ENCODE results near the gene VEGFB. TPM values are rescaled to one million over a fixed set of nuclear protein-coding genes. Genes with fewer than 3 reads are reported as not detected.
A peak's percentile ranks its signal among the peaks of the same experiment; 100 is the strongest.
"Not testable (repeated sequence)": the region's sequence is repeated elsewhere in the genome, so short reads cannot be mapped to it uniquely, and the experiment has no call there.

The VEGFB gene
- total RNA-seq, 2 experiments from 2014 or later = 84.7 to 85.8 TPM

DNA sequence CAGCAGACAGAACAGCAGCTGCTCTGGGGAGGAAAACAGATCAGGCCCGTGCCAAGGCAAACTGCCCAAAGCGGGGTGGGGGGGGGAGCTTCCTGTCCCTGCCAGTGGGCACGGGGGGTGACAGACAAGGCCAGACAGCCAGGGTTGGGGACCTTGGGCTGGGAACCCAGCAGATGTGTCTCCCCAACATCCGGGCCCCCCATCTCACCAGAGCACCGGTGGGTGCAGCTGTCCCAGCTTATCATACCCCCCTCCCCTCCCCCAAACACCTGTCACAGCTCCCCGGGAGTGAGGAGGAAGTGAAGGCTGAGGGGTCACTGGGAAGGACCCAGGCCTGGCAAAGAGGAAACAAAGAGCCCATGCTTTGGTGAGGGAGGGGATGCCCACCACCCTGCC is 11.0 kb downstream of the VEGFB start:
- H3K27ac Mint-ChIP-seq = peak overlapping the region; percentile 90

DNA sequence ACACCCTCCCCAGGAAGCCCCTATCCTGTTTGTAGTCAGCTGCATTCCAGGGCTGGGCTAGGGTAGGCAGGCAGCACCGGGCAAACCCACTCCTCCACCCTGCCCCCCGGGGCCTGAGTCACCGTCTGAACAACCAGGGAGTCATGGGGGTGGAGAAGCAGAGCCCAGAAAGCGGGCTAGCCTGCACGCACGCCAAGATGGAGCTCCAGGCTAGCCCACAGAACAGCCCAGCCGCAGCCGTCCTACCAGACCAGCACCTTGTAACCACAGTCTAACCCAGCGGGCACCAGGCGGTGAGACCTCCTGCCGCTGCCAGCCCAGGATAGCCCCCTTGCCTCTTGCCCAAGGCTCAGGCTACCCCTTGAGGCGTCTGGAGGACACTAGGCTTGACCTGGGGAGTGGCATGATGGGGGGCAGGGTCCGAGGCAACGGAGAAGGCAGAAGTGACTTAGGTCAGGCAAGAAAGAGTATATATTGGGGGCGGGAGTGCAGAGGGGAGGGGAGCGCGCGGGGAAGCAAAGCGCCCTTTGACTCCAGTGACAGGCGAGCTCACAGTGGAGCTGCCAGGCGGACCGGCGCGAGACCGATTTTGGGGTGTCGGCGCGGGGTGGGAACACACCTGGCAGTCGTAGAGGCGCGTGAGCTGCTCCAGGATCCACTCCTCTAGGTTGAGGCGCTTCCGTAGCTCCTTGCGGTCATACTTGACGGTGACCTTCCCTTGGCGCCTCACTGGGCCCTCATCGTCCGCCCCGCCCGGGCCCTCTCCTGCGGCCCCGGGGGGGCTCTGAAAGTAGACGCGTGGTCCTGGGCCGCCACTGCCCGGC is 11.6 kb downstream of the VEGFB start:
- Mint-ChIP-seq H3K36me3 (peaks cover 23% of the 10 kb centered on the region), H3K27ac (peak overlapping the region; percentile 90), H3K27me3 (no peaks in the 10 kb centered on the region), H3K9me3 (no peaks in the 10 kb centered on the region), H3K4me3 (peak overlapping the region; percentile 91), H3K4me1 (peaks cover 24% of the 10 kb centered on the region)
- DNase-seq = peak; percentile 79

More for the DNA sequence above, 11.0 kb downstream of the VEGFB start:
- Mint-ChIP-seq H3K9me3 (no peaks in the 10 kb centered on the region), H3K36me3 (peaks cover 26% of the 10 kb centered on the region), H3K4me3 (peak overlapping the region; percentile 91), H3K27me3 (no peaks in the 10 kb centered on the region), H3K4me1 (peaks cover 23% of the 10 kb centered on the region)
- DNase-seq = no peak

DNA sequence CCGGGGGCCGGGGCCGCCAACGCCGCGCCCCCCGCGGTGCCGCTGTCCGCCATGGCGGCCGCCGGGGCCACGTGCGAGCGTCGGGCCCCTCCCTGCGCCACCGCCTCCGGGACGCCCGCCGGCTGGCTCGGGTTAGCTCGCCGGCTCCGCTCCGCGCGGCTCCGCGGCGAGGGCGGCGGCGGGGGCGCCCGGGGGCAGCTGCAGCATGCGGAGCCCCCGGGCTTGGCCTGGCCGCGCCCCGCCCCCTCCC is 12.2 kb downstream of the VEGFB start:
- H3K36me3 Mint-ChIP-seq = peaks cover 21% of the 10 kb centered on the region
- not testable (repeated sequence) for DNase-seq, H3K27me3 Mint-ChIP-seq, H3K9me3 Mint-ChIP-seq, H3K27ac Mint-ChIP-seq
- H3K4me1 Mint-ChIP-seq = peaks cover 24% of the 10 kb centered on the region
- H3K4me3 Mint-ChIP-seq = peak overlapping the region; percentile 84

DNA sequence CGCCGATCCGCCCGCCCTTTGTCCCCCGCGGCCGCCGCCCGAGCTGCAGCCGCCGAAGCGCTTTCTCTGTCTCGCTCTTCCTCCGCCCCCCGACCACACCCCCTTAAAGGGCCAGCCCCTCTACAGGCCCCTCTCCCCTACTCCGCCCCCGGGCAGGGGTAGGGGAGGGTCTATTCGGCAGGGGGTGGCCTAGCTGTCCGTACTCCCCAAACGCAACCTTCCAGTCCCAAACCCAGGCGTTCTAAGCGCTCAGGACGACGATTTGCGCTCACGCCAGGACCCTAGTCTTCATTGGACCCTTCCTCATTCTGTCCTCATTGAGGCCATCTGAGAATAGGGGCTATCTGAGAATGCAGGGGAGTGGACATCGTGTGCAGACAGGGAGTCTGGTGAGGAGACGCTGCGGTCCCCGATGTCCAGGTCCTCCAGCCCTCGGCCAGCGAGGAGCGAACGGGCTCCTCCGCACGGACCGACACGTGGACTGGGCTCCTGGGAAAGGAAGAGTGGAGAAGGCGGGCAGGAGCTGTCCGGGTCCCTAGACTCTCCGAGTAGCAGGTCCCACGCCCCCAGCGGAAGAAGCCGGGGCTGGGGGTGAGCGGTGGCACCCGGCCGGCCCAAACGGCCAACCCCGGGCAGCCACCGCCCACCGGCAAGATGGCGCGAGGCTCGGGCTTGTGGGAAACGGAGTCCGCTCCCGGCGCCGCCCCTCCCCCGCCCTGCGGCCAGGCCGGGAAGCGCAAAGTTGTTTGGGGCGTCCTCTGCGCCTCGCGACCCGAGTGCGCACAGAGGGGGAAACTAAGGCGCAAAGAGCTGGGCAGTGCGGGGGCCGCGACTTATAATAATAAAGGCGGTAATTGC is 12.7 kb downstream of the VEGFB start, which contains the start of gene PPP1R14B:
TSS of gene PPP1R14B (minus strand) at position 73 of the 858 bp plus-strand sequence. CDS start 270 bp downstream, outside the sequence.
- no peaks in the 10 kb centered on the region for H3K9me3 Mint-ChIP-seq
- no peaks in the 10 kb centered on the region for H3K27me3 Mint-ChIP-seq
- peak within 1 kb of the TSS; percentile 90 for H3K27ac Mint-ChIP-seq
- H3K36me3 Mint-ChIP-seq = peaks cover 21% of the 10 kb centered on the region
- H3K4me3 Mint-ChIP-seq = peak within 1 kb of the TSS; percentile 91
- DNase-seq = peak; percentile 85
- peaks cover 29% of the 10 kb centered on the region for H3K4me1 Mint-ChIP-seq

DNA sequence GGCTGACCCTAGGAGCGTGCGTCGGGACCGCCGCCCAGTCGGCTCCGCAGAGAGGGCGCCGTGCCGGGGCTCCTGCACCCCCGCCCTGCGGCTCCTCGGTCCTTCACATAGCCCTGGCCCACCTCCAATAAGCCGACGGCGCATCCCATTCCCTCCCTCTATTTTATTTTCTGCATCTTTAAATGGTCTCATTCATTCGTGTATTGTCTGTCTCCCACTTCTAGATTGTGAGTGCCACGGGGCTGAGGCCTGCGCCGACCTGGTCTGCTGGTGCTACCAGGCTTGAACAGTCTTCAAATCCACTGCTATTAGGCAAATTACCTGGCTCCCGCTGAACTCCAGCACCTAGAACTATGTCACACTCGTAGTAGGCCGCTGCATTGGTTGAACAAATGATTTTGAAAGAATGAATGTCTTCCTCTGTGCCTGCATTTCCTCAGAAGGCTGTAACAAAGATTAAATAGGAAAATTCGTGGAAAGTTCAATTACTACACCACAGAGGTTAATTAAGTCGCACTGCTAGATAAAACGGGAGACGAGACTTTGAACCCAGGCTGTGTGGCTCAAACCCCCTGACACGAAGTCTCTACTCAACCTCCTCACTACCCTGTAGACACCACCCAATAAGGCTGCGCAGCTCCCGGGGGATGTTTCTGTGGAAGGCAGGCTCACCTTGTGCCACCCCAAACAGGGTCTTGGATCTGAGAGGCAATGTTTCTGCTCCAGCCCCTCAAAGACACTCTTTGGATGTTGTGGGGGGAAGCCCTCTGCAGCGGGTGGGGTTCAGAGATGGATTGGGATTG is 13.5 kb downstream of the VEGFB start:
- peak overlapping the region; percentile 48 for H3K4me3 Mint-ChIP-seq
- H3K9me3 Mint-ChIP-seq = no peaks in the 10 kb centered on the region
- no peak overlapping the region for H3K27ac Mint-ChIP-seq
- peaks cover 30% of the 10 kb centered on the region for H3K4me1 Mint-ChIP-seq
- no peak for DNase-seq
- H3K36me3 Mint-ChIP-seq = peaks cover 15% of the 10 kb centered on the region
- no peaks in the 10 kb centered on the region for H3K27me3 Mint-ChIP-seq

DNA sequence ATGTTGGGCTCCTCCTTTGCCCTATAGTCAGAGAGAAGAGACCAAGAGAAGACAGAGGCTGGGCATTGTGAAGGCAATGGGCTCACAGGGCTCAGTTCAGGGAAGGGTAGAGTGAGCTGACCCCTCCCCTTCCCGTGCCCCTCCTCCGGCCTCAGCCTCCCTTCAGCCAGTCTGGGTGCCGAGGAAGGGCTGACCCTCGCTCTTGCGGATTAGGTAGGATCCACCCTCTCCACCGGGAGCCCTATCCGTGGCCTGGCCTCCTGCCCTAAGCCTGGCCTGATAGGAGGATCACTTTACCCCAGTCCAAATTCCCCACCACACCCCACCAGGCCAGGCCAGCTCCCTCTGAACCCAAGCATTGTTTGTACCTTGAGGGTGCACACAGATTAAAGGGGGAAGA is 14.2 kb downstream of the VEGFB start:
- Mint-ChIP-seq H3K27me3 (no peaks in the 10 kb centered on the region), H3K9me3 (no peaks in the 10 kb centered on the region), H3K4me3 (no peak overlapping the region), H3K36me3 (peaks cover 10% of the 10 kb centered on the region), H3K4me1 (peaks cover 24% of the 10 kb centered on the region), H3K27ac (no peak overlapping the region)
- no peak for DNase-seq

DNA sequence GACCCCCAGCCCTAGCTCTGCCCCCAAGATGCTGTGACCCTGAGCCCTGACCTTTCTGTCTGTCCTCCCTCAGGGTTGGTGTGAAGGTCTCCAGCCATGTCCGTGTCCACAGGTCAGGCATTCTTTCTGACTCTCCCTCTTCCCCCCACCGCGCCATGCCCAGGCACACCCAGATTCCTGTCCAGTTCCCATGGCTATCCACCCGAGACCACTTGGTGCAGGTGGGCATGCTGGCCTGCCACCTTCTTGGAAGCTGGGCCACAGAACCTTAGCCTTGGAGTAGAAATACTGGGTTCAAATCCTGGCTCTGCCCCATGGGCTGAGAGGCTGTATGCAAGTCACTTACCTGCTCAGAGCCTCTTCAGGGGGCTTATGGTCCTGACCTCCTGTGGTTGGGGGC is 14.7 kb downstream of the VEGFB start:
- DNase-seq = no peak
- H3K27me3 Mint-ChIP-seq = no peaks in the 10 kb centered on the region
- peaks cover 19% of the 10 kb centered on the region for H3K4me1 Mint-ChIP-seq
- peaks cover 7% of the 10 kb centered on the region for H3K36me3 Mint-ChIP-seq
- no peak overlapping the region for H3K27ac Mint-ChIP-seq
- no peaks in the 10 kb centered on the region for H3K9me3 Mint-ChIP-seq
- H3K4me3 Mint-ChIP-seq = no peak overlapping the region

DNA sequence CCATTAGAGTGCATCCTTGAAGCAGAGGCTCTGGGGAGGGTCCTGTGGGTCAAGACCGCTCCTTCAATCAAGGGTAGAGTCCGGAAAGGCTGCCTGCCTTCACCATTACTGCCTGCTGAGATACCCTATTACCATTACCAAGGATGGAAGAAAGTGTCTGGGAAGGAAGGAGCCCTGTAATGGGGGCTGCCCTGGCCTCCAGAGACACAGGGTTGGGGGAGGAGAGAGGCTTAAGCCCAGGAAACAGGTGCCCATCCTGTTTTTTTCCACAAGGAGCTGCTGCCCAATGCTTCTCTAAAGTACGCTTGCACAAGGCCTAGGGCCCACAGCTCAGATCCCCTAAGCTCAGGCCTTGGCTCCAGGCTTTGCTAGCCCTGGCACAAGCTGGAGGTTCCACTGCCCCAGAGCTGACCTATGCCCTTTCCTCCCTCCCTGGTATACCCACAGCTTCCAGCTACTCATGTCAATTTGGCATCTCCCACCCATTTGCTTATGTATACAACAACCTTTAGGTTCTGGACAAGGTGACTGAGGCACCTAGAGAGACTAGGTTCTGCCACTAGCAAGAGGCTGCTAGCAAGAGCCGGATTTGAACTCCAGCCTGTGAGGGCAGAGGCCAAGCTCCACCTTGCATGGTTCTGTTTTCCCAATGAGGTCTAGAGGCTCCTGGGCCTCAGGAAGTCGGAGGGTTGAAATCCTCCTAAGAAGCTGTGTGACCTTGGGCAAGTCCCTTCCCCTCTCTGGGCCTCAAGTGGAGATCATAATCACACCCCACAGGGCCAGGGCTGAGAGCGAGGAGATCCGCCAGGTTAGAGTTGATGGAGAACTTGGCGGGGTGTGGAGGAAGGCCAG is 15.4 kb downstream of the VEGFB start:
- DNase-seq = no peak
- Mint-ChIP-seq H3K4me1 (peaks cover 16% of the 10 kb centered on the region), H3K9me3 (no peaks in the 10 kb centered on the region), H3K4me3 (no peak overlapping the region), H3K27ac (no peak overlapping the region), H3K36me3 (peaks cover 7% of the 10 kb centered on the region), H3K27me3 (no peaks in the 10 kb centered on the region)

DNA sequence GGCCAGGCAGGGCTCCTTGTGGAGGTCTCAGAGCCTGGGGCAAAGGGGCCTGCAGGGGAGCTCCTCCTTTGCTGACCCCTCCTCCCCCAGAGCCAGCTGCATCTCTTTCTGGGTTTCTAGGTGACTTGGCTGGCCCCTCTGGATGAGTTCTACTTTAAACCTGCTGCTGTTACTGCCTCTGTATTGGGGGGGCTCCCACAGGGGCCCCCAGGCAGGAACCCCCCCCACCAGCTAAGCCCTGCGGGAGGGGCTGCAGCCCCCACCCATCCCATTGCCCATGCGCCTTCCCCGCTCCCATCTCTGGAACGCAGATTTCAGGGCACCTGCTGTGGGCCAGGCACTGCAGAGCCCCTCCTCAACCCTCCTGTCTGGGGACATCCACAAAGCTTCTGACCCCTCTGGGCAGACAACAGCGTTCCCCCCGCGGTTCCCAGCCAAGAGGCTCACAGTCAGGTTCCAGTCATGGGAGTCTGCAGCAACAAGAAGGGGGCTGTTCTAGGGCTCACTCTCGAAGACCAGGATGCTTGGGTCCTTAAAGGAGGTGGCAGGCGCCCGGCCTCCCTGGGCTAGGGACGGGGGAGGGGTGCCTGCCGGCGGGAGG is 16.1 kb downstream of the VEGFB start:
- Mint-ChIP-seq H3K27me3 (no peaks in the 10 kb centered on the region), H3K27ac (no peak overlapping the region), H3K4me1 (peaks cover 16% of the 10 kb centered on the region), H3K4me3 (peak overlapping the region; percentile 79), H3K36me3 (peaks cover 6% of the 10 kb centered on the region), H3K9me3 (no peaks in the 10 kb centered on the region)
- no peak for DNase-seq

DNA sequence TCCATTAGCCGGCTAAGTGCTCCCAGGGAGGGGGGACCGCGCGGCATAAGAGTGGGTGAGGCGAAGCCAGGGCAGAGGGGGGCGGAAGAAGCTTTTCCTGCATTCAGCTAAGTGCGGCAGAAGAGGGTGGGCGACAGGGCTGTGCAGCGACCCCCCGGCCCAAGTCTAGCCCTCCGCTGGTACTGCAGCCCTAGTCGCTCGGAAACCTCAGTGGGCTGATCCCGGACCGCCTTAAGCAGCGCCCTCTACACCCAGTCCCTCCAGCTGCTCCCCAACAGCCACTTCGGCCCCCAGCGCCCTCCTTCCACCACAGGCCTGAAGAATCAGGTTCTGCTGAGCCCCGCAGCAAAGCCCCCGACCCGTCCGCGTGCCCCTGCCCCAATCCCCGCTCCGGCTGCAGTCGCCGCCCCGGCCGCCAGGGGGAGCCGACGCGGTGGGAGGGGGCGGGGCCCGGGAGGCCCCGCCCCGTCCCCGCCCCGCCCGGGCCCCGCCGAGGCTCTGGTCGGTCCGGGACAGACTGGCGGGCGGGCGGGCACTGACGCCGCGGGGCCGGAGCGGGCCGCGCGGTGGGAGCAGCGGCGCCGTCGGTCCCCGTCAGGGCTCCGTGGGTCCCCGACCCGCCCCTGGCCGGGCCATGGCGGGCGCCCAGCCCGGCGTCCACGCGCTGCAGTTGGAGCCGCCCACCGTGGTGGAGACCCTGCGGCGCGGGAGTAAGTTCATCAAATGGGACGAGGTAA is 16.8 kb downstream of the VEGFB start, which contains the start of gene PLCB3:
TSS of gene PLCB3 (plus strand) at position 515 of the 737 bp plus-strand sequence. CDS start at position 635, 120 bp downstream.
- H3K27ac Mint-ChIP-seq = peak within 1 kb of the TSS; percentile 11
- H3K36me3 Mint-ChIP-seq = no peaks in the 10 kb centered on the region
- peak; percentile 63 for DNase-seq
- no peaks in the 10 kb centered on the region for H3K9me3 Mint-ChIP-seq
- H3K4me3 Mint-ChIP-seq = peak within 1 kb of the TSS; percentile 91
- no peaks in the 10 kb centered on the region for H3K27me3 Mint-ChIP-seq
- H3K4me1 Mint-ChIP-seq = peaks cover 16% of the 10 kb centered on the region

DNA sequence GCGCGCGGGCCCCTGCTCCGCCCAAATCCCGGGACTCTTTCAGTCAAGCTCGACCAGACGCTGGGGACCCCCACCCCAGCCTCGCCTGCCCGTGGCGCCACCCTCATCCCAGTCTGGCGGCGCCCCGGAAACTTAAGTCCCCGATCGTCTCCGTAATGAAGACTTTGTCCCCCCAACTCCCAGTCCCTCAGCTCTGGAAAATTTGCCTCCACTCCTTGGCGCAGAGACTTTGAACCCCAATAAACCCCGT is 17.3 kb downstream of the VEGFB start:
- H3K9me3 Mint-ChIP-seq = no peaks in the 10 kb centered on the region
- peak overlapping the region; percentile 91 for H3K4me3 Mint-ChIP-seq
- no peaks in the 10 kb centered on the region for H3K36me3 Mint-ChIP-seq
- peaks cover 16% of the 10 kb centered on the region for H3K4me1 Mint-ChIP-seq
- peak overlapping the region; percentile 11 for H3K27ac Mint-ChIP-seq
- no peaks in the 10 kb centered on the region for H3K27me3 Mint-ChIP-seq
- no peak for DNase-seq

DNA sequence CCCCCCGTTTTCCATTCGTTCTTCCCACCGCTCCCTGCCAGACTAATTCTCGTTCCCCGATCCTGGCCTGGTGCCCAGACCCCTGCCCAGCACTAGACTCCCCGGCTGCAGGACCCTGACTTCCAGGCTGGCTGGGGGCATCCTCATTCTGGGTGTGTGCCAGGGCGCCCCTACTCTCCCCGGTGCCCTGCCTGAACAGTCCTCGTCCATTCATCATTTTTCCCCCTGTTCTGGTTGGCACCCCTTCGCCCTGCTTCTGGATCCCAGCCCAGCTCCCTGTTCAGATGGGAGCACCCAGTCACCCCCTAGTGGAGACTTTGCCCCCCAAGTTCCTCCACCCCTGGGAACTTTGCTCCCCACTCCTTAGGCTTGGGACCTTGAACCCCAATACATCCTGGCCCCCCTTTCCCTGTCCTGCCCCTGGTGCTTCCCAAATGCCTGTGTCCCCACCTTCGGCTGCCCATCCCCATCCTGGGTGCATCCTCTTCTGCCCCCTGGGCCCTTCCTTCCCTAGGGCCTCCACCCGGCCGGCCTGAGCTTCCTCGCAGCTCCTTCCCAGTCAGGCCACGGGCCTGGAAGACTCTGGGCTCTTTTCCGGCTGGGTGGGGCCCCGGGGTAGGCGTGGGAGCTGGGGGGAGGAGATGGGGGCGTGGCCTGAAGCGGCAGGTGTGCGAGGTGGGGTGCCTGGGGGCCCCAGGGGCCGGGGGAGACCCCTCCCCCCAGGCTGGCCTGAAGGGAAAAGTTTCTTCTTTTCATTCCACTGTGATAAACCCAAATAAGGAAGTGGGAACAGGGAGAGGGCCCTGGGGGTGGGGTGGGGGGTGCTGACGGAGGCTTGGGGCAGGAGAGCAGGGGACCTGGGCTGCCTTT is 17.9 kb downstream of the VEGFB start:
- Mint-ChIP-seq H3K27ac (peak overlapping the region; percentile 11), H3K36me3 (no peaks in the 10 kb centered on the region), H3K9me3 (no peaks in the 10 kb centered on the region), H3K4me1 (peaks cover 13% of the 10 kb centered on the region), H3K4me3 (peak overlapping the region; percentile 91), H3K27me3 (no peaks in the 10 kb centered on the region)
- DNase-seq = peak; percentile 26

DNA sequence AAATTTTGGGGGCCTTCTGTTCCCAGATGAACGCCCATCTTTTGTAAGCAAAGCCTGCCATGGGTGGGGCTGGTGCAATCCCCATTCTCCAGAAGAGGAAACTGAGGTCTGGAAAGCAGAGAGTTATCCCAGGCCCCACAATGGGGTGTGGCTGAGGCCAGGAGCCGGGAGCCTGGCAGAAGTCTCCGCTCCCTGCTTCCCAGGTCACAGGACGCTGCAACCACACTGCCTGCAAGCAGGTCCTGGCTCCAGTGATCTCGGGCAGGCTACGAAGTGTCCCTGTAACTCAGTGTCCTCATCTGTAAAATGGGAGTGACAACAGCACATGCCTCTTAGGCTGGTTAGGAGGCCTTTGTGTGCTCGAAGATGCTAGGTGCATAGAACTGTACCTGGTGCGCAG is 18.7 kb downstream of the VEGFB start:
- Mint-ChIP-seq H3K27me3 (no peaks in the 10 kb centered on the region), H3K4me1 (peaks cover 10% of the 10 kb centered on the region), H3K36me3 (peaks cover 1% of the 10 kb centered on the region), H3K27ac (no peak overlapping the region), H3K9me3 (no peaks in the 10 kb centered on the region), H3K4me3 (no peak overlapping the region)
- no peak for DNase-seq
